GM06990 (cell line): ENCODE measurements around the gene POLR2F.

Source experiments
- DNase-seq: peaks from one replicate; pipeline ENCODE4 v3.0.0-alpha.2; 2011; ENCODE audit not compliant: insufficient read length; ENCODE audit errors: extremely low read depth
- H3K27me3 ChIP-seq: replicated peaks from 2 replicates; pipeline ENCODE4 v1.6.0; 2011; ENCODE audit warnings: low read length; ENCODE audit not compliant: control insufficient read depth, insufficient read depth
- H3K36me3 ChIP-seq: 2 replicates; pipeline ENCODE4 v1.5.1; 2011; ENCODE audit warnings: low read length; ENCODE audit not compliant: control insufficient read depth, insufficient read depth
- H3K4me3 ChIP-seq: replicated peaks from 2 replicates; pipeline ENCODE4 v1.5.1; 2011; ENCODE audit warnings: low read depth, mild to moderate bottlenecking, control low read depth, low read length
- CTCF ChIP-seq: IDR thresholded peaks from 2 replicates; pipeline ENCODE4 v1.5.1; 2011; ENCODE audit warnings: low read length, control low read depth, mild to moderate bottlenecking, inconsistent platforms; ENCODE audit not compliant: insufficient read depth, poor library complexity, severe bottlenecking

POLR2F gene

GRCh38 chr22:37953437-37954179, at the start of gene POLR2F, which contains the start of gene C22orf23:
TSS of gene POLR2F (plus strand) at chr22:37953699. CDS start at chr22:37953788, 89 bp downstream.
TSS of gene C22orf23 (minus strand) at chr22:37953601. CDS start at chr22:37953149, 452 bp downstream.
- Histone ChIP-seq H3K36me3 (peaks cover 8% of the 10 kb centered on the region), H3K27me3 (no peaks in the 10 kb centered on the region), H3K4me3 (peak within 1 kb of the TSS; percentile 93)
- peak; percentile 10 for TF ChIP-seq CTCF
- DNase-seq: peak; percentile 88

- TF ChIP-seq CTCF: no peak
- no peaks in the 10 kb centered on the region for H3K27me3 ChIP-seq
- DNase-seq: no peak
- no peak overlapping the region for H3K4me3 ChIP-seq
- H3K36me3 ChIP-seq: no peaks in the 10 kb centered on the region
Measured at GRCh38 chr22:37904572-37905533, 48.6 kb upstream of the POLR2F start.

GRCh38 chr22:37905534-37906363, 47.8 kb upstream of the POLR2F start, which contains the start of gene MICALL1:
TSS of gene MICALL1 (plus strand) at chr22:37906297. CDS start at chr22:37906423, 126 bp downstream.
- DNase-seq: peak; percentile 83
- peak within 1 kb of the TSS; percentile 68 for H3K4me3 ChIP-seq
- TF ChIP-seq CTCF: no peak
- H3K27me3 ChIP-seq: no peaks in the 10 kb centered on the region
- H3K36me3 ChIP-seq: no peaks in the 10 kb centered on the region

GRCh38 chr22:37906364-37907008, 47.0 kb upstream of the POLR2F start:
- no peaks in the 10 kb centered on the region for H3K27me3 ChIP-seq
- peak overlapping the region; percentile 68 for H3K4me3 ChIP-seq
- DNase-seq: peak; percentile 52
- TF ChIP-seq CTCF: no peak
- H3K36me3 ChIP-seq: no peaks in the 10 kb centered on the region
